GM18498 (cell line): ENCODE data around the gene SRGN.
A peak's percentile ranks its signal among the peaks of the same experiment; 100 is the strongest.

Experiments
- ATAC-seq: cut with Tn5 transposase; IDR thresholded peaks from one replicate; pipeline ENCODE4 v1.9.1; 2021; ENCODE audit warnings: mild to moderate bottlenecking, moderate library complexity; ENCODE audit not compliant: unreplicated experiment

Gene SRGN

GRCh38 chr10:69060127-69060798, 27.6 kb upstream of the SRGN start:
- ATAC-seq, result no peak

- peak; percentile 42 for ATAC-seq
Measured at GRCh38 chr10:69061305-69062161, 26.4 kb upstream of the SRGN start.

GRCh38 chr10:69062901-69063300, 25.0 kb upstream of the SRGN start:
- ATAC-seq, result no peak

- ATAC-seq, result no peak
Measured at GRCh38 chr10:69064762-69065328, 23.1 kb upstream of the SRGN start.

GRCh38 chr10:69065406-69066361, 22.2 kb upstream of the SRGN start:
- peak; percentile 51 for ATAC-seq

- no peak for ATAC-seq
Measured at GRCh38 chr10:69067189-69067588, 20.7 kb upstream of the SRGN start.

GRCh38 chr10:69068549-69068948, 19.4 kb upstream of the SRGN start:
- no peak for ATAC-seq

GRCh38 chr10:69069090-69070042, 18.5 kb upstream of the SRGN start:
- no peak for ATAC-seq

GRCh38 chr10:69070951-69071350, 17.0 kb upstream of the SRGN start:
- no peak for ATAC-seq

GRCh38 chr10:69071610-69072009, 16.3 kb upstream of the SRGN start:
- no peak for ATAC-seq

- no peak for ATAC-seq
Measured at GRCh38 chr10:69073026-69073425, 14.9 kb upstream of the SRGN start.

GRCh38 chr10:69073736-69074364, 14.1 kb upstream of the SRGN start:
- ATAC-seq, result no peak

GRCh38 chr10:69074532-69074931, 13.4 kb upstream of the SRGN start:
- ATAC-seq, result no peak

- ATAC-seq, result no peak
Measured at GRCh38 chr10:69075431-69075830, 12.5 kb upstream of the SRGN start.

GRCh38 chr10:69078311-69078710, 9.6 kb upstream of the SRGN start:
- no peak for ATAC-seq

- no peak for ATAC-seq
Measured at GRCh38 chr10:69080226-69080625, 7.7 kb upstream of the SRGN start.

GRCh38 chr10:69086001-69086509, 1.8 kb upstream of the SRGN start:
- ATAC-seq, result no peak

- no peak for ATAC-seq
Measured at GRCh38 chr10:69088471-69088769, 517 bp downstream of the SRGN start.

- no peak for ATAC-seq
Measured at GRCh38 chr10:69088801-69089501, 1.0 kb downstream of the SRGN start.
